Lower leg skin (tissue), 4 donors: ENCODE measurements around the gene CCSER1. TPM values are rescaled to one million over a fixed set of nuclear protein-coding genes. Genes with fewer than 3 reads are reported as not detected.

ENCODE experiments used
- DNase-seq, 2 donors: peaks; one replicate each; pipeline ENCODE4 v3.0.0-alpha.2; 2019; ENCODE audit warnings: low spot score in 2 of 2
- H3K4me3 ChIP-seq: fragments of 200-600 bp; sonication (generic); 2 replicates; pipeline ENCODE4 v1.5.1; 2017; ENCODE audit warnings: mild to moderate bottlenecking, low read depth; ENCODE audit not compliant: poor library complexity, severe bottlenecking
- POLR2A ChIP-seq, 2 donors: fragments of 450-650 bp; IDR thresholded peaks; one replicate each; pipeline ENCODE4 v1.6.1; 2016 to 2017; ENCODE audit warnings: antibody characterized with exemption in 2 of 2, mild to moderate bottlenecking in 1 of 2, moderate library complexity in 1 of 2
- WGBS, 2 donors: methylation state at CpG; one replicate each; pipeline ENCODE4 v1.1.5; 2018; 5-methylcytosine and 5-hydroxymethylcytosine counted together
- intact Hi-C: fragments of 100-400 bp; cut with DNase I; formaldehyde crosslinking; loops from one replicate; pipeline ENCODE4 v1.15.0; 2023; ENCODE audit warnings: low total_unique reads
- total RNA-seq, 4 donors: library from RNA; depleted of rRNA; stranded (reverse); fragments of >200 nt; gene quantifications; one replicate each; pipeline ENCODE4 v1.1.0, GENCODE V29; 2016
- TF ChIP-seq, protein P1 (sequence below), 3 donors: fragments of 450-650 bp; IDR thresholded peaks; one replicate each; pipeline ENCODE4 v1.5.1; 2016; ENCODE audit warnings: antibody characterized with exemption in 3 of 3, mild to moderate bottlenecking in 3 of 3, moderate library complexity in 2 of 3

The CCSER1 gene
- total RNA-seq, 4 donors from 2014 or later: 6.5 to 12.1 (median 9.9) TPM

DNA sequence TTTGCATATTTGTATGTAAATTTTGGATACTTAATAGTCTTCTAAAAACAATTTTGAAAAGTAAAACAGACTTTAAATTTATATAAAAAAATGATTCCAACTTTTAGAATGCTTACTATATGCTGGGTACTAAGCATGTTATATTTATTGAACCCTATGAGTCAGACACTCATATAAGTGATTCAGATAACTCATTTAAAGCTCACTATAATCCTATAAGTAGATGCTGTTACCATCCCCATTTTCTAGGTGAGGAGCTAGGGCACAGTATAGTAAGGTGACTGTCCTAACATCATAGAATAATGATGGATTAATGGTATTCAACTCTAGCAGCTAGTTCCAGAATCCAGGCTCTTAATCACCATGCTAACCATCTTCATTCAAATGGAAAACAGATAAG lies 1299.5 kb downstream of the CCSER1 start:
- TF ChIP-seq, protein P1, sequence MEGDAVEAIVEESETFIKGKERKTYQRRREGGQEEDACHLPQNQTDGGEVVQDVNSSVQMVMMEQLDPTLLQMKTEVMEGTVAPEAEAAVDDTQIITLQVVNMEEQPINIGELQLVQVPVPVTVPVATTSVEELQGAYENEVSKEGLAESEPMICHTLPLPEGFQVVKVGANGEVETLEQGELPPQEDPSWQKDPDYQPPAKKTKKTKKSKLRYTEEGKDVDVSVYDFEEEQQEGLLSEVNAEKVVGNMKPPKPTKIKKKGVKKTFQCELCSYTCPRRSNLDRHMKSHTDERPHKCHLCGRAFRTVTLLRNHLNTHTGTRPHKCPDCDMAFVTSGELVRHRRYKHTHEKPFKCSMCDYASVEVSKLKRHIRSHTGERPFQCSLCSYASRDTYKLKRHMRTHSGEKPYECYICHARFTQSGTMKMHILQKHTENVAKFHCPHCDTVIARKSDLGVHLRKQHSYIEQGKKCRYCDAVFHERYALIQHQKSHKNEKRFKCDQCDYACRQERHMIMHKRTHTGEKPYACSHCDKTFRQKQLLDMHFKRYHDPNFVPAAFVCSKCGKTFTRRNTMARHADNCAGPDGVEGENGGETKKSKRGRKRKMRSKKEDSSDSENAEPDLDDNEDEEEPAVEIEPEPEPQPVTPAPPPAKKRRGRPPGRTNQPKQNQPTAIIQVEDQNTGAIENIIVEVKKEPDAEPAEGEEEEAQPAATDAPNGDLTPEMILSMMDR (IDR thresholded peaks at IDR 0.05): no peak
- TF ChIP-seq POLR2A (IDR thresholded peaks at IDR 0.05): no peak
- no peak overlapping the region for H3K4me3 ChIP-seq
- intact Hi-C loops: no loop called here
- no peak for DNase-seq

DNA sequence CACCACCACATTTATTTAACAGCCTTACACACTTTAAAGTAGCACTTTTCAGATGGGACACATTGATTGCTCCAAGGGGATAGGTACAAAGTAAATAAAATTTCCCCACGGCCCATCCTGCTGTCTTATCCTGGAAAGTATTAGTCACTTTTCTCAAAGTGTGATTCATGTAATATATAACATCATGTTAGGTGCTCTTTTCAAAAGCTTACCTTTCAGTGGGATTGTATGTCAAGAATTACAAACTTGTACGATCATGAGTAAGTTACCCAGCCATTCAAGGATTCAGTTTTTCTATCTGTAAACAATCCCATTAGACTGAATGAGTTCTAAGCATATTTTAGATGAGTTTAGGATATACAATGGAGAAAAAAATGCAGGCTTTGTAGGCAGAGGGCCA lies 1300.0 kb downstream of the CCSER1 start:
- intact Hi-C loops: no loop called here
- 62 to 68% methylated on average over 2 of the region's 2 CpGs for WGBS, 2 donors
- no peak for DNase-seq
- TF ChIP-seq POLR2A (IDR thresholded peaks at IDR 0.05): no peak
- TF ChIP-seq, protein P1 (IDR thresholded peaks at IDR 0.05): no peak
- H3K4me3 ChIP-seq: no peak overlapping the region

DNA sequence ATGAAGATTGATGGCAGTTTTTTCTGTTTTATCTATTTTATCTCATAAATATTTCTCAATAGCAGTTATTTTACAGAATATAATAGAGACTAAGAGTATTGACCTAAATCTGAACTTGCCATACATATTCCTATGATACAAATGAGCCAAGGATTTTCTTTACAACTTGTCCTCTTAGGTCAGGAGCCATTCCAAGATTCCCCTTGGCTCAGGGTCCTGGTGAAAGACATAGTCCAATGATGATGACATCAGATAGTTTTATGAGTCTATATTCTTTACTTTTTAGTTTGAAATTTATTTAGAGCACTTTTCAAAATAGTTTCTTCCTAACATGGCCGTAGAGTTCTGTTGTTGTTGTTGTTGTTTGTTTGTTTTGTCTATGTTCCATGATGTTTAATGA lies 1307.4 kb downstream of the CCSER1 start:
- intact Hi-C loops: no loop called here
- TF ChIP-seq, protein P1 (IDR thresholded peaks at IDR 0.05): no peak
- TF ChIP-seq POLR2A (IDR thresholded peaks at IDR 0.05): no peak
- no peak overlapping the region for H3K4me3 ChIP-seq
- WGBS, 2 donors: 82 to 92% methylated on average over 1 of the region's 1 CpG
- no peak for DNase-seq

DNA sequence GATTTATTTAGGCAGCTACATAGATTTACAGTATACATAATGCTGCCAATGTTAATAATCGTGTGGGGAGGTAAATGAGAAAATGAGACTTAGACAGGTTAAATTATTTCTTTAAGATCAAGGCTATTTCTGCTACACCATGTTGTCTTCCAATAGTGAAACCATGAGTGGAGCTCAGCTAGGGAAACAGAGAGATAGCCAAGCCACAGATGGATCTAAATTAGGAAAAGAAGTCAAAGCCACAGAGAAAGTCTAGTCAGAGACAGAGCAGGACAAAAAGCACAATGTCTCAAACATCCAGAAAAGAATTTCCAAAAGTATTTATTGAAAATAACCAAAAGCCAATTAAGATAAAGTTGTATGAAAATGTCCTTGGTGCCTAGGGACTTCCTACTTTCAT lies 1309.4 kb downstream of the CCSER1 start:
- no peak overlapping the region for H3K4me3 ChIP-seq
- TF ChIP-seq, protein P1 (IDR thresholded peaks at IDR 0.05): no peak
- TF ChIP-seq POLR2A (IDR thresholded peaks at IDR 0.05): no peak
- no peak for DNase-seq
- 46 to 53% methylated on average over 1 of the region's 1 CpG for WGBS, 2 donors
- intact Hi-C loops: no loop called here

DNA sequence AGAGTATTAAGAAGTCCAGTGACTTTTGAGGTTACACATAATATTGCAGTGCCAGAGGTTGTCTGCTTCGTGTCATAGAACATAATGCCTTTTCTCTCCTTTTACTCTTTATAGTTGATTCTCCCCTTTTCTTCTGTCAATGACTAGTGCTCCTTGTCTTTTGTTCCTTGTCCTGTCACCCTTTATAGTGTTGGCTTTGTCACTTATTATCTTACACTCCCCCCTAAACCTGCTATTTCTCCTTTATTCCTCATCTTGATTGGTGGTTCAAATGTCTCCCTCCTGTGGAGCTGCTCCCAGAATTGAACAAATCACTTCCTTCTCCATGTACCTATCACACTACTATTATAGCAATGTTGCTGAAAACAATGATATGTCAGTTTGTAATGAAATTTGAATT lies 1320.0 kb downstream of the CCSER1 start:
- WGBS, 2 donors: 85 to 86% methylated on average over 1 of the region's 1 CpG
- TF ChIP-seq, protein P1 (IDR thresholded peaks at IDR 0.05): no peak
- no peak for TF ChIP-seq POLR2A (IDR thresholded peaks at IDR 0.05)
- intact Hi-C loops: no loop called here
- no peak overlapping the region for H3K4me3 ChIP-seq
- DNase-seq: no peak

DNA sequence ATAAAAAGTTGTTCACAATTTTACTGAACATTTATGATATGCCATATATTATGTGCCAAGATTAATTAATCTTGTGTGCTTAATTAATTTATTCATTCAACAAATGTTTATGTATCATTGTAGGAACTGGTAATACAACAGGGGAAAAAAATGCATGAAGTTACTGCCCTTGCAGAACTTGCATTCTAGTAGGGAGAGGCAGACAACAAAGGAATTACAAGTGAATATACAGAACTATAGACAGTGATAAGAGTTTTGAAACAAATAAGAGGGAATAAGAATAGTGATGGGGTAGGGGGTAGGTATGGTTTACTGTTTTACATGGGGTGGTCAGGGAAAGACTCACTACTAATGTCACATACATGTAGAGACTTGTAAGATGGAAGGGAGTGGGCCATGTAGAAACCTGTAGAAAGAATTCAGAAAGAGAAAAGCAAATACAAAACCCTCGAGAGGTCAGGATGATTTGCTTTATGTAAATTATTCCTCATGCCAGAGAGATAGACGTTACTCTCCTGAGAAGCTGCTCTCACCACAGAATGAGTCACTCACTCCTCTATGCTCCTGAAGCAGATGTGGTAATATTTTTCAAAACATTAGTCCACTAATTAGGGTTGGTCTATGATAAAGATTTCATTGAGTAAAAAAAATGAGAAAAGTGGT lies 1321.6 kb downstream of the CCSER1 start:
- TF ChIP-seq, protein P1 (IDR thresholded peaks at IDR 0.05): no peak
- TF ChIP-seq POLR2A (IDR thresholded peaks at IDR 0.05): no peak
- intact Hi-C loops: no loop called here
- WGBS, 2 donors: 26 to 36% methylated on average over 2 of the region's 2 CpGs
- no peak for DNase-seq
- no peak overlapping the region for H3K4me3 ChIP-seq
